HG02884 (cell line): ENCODE data around the gene MYO3B.
"Not testable (repeated sequence)": the region's sequence is repeated elsewhere in the genome, so short reads cannot be mapped to it uniquely, and the experiment has no call there.

ENCODE experiments used
- ATAC-seq: cut with Tn5 transposase; IDR thresholded peaks from one replicate; pipeline ENCODE4 v1.9.1; 2021; ENCODE audit warnings: mild to moderate bottlenecking, moderate library complexity; ENCODE audit not compliant: unreplicated experiment

MYO3B gene

GRCh38 chr2:170582751-170583463 lies 405.0 kb downstream of the MYO3B start:
- ATAC-seq = no peak

- no peak for ATAC-seq
Measured at GRCh38 chr2:170585067-170585466, 407.1 kb downstream of the MYO3B start.

GRCh38 chr2:170586571-170587095 lies 408.7 kb downstream of the MYO3B start:
- ATAC-seq = no peak

GRCh38 chr2:170587117-170587516 lies 409.2 kb downstream of the MYO3B start:
- no peak for ATAC-seq

- ATAC-seq = no peak
Measured at GRCh38 chr2:170587922-170588321, 410.0 kb downstream of the MYO3B start.

- ATAC-seq = no peak
Measured at GRCh38 chr2:170588729-170589128, 410.8 kb downstream of the MYO3B start.

GRCh38 chr2:170596576-170596975 lies 418.6 kb downstream of the MYO3B start:
- no peak for ATAC-seq

- no peak for ATAC-seq
Measured at GRCh38 chr2:170598067-170598395, 420.1 kb downstream of the MYO3B start.

GRCh38 chr2:170601489-170601888 lies 423.5 kb downstream of the MYO3B start:
- no peak for ATAC-seq

- ATAC-seq = no peak
Measured at GRCh38 chr2:170605862-170606261, 427.9 kb downstream of the MYO3B start.

GRCh38 chr2:170607171-170607570 lies 429.2 kb downstream of the MYO3B start:
- no peak for ATAC-seq

GRCh38 chr2:170610615-170611014 lies 432.7 kb downstream of the MYO3B start:
- ATAC-seq = no peak

GRCh38 chr2:170618948-170619347 lies 441.0 kb downstream of the MYO3B start:
- not testable (repeated sequence) for ATAC-seq

GRCh38 chr2:170635094-170635493 lies 457.1 kb downstream of the MYO3B start:
- ATAC-seq = not testable (repeated sequence)

- ATAC-seq = no peak
Measured at GRCh38 chr2:170639635-170640034, 461.7 kb downstream of the MYO3B start.

- ATAC-seq = no peak
Measured at GRCh38 chr2:170641961-170642360, 464.0 kb downstream of the MYO3B start.

GRCh38 chr2:170643346-170643745 lies 465.4 kb downstream of the MYO3B start:
- ATAC-seq = no peak

- ATAC-seq = no peak
Measured at GRCh38 chr2:170647741-170648436, 469.9 kb downstream of the MYO3B start.

- no peak for ATAC-seq
Measured at GRCh38 chr2:170651624-170652325, 473.8 kb downstream of the MYO3B start.

GRCh38 chr2:170652637-170653417 lies 474.9 kb downstream of the MYO3B start:
- ATAC-seq = no peak

- no peak for ATAC-seq
Measured at GRCh38 chr2:170656669-170657068, 478.7 kb downstream of the MYO3B start.
